GM10847 (cell line): Measurements from ENCODE around the gene USH1C.

Source experiments
- POLR2A ChIP-seq: IDR thresholded peaks from 2 replicates; pipeline ENCODE4 v1.6.1; 2011; ENCODE audit not compliant: insufficient read length; ENCODE audit errors: extremely low read depth

USH1C gene

GRCh38 chr11:17543574-17544180 lies 539 bp downstream of the USH1C start:
- TF ChIP-seq POLR2A = no peak

GRCh38 chr11:17543041-17543440 lies 1.2 kb downstream of the USH1C start:
- TF ChIP-seq POLR2A = no peak

DNA sequence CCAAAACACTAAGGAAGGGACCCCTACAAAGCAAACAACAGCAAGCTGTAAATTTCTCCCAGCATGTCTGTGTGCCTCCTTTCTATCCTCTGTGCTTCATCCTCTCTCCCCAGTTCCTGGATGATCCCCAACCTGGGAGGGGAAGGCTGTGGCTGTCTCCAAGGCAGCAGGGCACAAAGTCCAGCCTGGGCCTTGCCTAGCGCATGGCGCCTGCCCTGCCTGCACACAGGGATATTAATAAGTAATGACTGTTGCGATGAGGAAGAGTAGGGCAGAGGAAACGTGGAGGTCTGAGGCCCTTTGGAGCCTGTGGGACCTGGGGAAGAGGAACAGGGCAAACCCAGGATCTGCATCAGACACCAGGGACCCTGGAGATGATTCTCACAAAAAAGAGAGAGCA lies 2.0 kb downstream of the USH1C start:
- no peak for TF ChIP-seq POLR2A

DNA sequence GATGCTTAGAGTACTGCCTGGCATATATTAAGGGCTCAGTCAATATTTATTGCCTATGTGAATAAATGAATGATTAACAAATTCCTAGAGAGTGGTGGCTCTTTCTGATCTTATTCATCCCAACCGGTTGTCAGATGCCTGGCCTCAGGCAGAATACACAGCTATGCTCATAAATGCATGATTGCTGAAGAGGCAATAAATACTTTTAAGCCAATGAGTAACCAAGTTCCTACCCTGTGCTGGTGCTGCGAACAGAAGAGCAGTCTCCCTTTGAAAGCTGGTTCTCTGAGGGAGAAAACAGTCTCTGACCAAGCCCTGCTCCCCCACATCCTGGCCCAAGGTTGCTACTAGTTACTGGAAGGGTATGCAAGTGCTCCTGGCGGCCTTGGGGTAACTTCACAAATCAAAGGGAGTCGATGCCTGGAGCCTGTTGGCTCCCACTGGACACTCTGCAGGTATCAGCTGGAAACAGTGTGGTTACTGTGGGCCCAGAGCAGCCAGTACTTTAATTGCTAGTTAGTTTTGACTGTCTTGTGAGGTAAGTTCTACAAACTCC lies 2.8 kb downstream of the USH1C start:
- TF ChIP-seq POLR2A = no peak

DNA sequence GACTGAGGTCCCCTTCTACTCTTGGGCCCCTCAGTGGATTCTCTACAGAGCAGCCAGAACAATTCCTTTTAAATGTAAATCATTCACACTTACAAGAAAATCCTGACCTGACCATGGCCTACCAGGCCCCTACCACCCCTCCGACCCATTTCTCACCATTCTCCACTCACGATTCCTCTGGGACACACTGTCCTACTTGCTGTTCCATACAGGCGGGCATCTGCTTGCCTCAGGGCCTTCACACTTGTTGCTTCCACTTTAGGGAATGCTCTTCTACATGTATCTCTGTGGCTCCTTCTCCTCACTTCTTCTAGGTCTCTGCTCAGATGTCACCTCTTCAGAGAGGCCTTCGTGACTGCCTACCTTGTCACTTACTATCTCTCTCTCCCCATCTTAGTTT lies 3.4 kb downstream of the USH1C start:
- TF ChIP-seq POLR2A = no peak

GRCh38 chr11:17538731-17539130 lies 5.5 kb downstream of the USH1C start:
- no peak for TF ChIP-seq POLR2A

- TF ChIP-seq POLR2A = no peak
These were observed 6.2 kb downstream of the USH1C start for GRCh38 chr11:17538054-17538453.

DNA sequence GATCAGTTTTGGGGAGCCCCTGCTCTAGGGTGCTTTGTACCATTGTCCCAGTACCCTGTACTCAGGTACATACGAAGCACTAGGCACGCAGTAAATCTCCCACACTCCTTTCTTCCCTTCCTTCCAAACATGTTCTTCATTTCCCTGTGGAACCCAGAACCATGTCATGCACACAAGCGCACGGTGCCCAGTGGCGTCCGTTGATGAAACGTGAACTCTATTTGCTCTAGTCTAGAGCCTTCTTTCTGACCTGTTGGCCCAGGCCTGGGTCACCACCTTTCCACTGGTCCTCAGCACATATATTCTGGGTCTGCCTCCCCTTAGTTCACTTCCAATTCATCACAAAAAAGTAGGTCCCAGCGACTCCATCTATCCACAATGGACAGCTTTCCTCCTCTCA lies 7.0 kb downstream of the USH1C start:
- no peak for TF ChIP-seq POLR2A

DNA sequence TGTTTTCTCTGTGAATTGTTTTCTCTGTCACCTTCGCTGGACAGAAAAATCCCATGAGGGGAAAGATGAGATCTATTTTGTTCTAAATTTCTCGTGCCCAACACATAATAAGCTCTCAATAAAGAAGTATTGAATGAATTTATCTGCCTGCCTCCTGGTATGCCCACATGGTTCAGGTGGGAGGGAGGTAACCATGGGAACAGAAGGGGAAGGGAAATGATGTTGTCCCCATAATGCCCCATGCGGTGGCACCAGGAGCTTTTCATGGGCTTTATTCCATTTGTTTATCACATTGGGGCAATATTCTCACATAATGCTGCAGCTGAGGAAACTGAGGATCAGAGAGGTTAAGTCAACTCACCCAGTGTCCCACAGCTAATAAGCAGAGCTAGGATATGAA lies 8.7 kb downstream of the USH1C start:
- TF ChIP-seq POLR2A = no peak

DNA sequence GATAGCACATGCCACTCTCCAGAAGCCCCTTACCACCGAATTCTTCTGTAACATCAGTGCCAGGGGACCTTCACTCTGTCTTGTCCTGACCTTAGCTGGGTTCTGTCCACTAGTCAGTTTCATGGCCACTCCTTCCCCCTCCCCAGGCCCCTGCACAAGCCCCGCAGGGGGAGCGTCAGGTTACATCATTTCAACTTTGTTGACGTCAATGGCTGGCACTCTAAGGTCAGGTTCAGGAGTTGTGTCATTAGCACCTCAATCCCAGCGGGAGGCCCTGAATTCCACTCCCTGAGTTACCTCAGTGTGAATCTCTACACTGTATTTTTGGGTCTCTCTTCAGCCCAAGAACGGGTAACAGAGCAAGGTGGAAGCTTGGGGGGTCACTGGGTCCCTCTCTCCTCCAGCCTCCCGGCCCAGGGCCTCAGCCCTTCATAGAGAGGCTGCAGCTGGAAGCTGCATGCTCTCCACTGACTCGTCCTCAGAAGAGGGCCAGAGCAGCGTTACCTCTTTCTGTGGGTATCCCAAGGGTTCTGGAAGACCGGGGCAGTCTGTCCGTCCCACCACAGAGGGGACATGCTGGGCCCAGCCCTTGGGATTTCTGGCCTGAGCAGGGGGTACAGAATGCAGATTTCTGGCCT lies 10.3 kb downstream of the USH1C start:
- no peak for TF ChIP-seq POLR2A

GRCh38 chr11:17533341-17533740 lies 10.9 kb downstream of the USH1C start:
- no peak for TF ChIP-seq POLR2A

GRCh38 chr11:17532784-17533183 lies 11.4 kb downstream of the USH1C start:
- no peak for TF ChIP-seq POLR2A

GRCh38 chr11:17531636-17532113 lies 12.5 kb downstream of the USH1C start:
- TF ChIP-seq POLR2A = no peak

DNA sequence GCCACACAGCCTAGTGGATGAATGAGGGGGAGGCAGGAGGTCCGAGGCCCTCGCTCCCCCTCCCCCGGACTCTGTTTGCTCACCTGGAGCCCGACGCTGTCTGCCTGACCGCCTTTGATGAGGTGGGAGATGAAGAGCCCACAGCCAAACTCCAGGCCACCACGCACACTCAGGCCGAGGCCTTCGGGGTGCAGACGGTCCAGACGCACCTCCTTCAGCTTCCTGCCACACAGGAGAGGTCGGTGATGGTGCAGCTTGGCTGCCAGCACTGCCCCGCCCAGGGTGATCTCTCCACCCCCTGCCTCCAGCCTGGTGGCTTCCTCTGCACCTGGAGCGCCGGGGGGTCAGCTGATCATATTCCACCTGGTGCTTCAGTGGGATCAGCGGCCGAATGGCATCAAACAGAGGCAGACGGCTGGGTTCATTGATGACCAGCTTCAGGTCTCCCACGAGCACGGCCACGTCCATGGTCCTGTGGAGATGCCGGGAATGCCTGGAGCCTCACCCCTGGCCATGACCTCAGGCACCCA lies 13.1 kb downstream of the USH1C start:
- TF ChIP-seq POLR2A = no peak

- TF ChIP-seq POLR2A = no peak
These were observed 14.4 kb downstream of the USH1C start for GRCh38 chr11:17529844-17530185.
